ENCODE results near the gene IFI27L2. TPM values are rescaled to one million over a fixed set of nuclear protein-coding genes. Genes with fewer than 3 reads are reported as not detected.

IFI27L2 gene
- total RNA-seq, 1 experiment from 2014 or later = 28.6 TPM

DNA sequence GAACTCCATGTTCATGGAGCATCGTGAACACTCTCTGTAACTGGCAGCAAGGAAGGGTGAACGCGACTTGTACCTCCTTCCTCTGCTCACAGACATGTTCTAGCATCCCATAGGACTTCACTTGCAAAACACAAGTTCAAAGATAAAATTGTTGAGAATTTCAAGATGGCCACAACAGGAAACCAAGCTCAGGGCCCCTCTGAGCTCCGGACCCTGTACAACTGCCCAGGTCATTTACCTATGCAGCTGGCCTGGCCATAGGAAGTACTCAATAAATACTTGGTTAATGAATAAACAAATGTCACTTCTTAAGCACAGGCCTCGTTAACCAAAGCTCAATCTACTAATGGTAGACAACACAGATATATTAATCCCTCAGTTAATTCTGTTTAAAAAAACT, 33.1 kb upstream of the IFI27L2 start:
- TF ChIP-seq, protein P1, sequence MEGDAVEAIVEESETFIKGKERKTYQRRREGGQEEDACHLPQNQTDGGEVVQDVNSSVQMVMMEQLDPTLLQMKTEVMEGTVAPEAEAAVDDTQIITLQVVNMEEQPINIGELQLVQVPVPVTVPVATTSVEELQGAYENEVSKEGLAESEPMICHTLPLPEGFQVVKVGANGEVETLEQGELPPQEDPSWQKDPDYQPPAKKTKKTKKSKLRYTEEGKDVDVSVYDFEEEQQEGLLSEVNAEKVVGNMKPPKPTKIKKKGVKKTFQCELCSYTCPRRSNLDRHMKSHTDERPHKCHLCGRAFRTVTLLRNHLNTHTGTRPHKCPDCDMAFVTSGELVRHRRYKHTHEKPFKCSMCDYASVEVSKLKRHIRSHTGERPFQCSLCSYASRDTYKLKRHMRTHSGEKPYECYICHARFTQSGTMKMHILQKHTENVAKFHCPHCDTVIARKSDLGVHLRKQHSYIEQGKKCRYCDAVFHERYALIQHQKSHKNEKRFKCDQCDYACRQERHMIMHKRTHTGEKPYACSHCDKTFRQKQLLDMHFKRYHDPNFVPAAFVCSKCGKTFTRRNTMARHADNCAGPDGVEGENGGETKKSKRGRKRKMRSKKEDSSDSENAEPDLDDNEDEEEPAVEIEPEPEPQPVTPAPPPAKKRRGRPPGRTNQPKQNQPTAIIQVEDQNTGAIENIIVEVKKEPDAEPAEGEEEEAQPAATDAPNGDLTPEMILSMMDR (conservative IDR thresholded peaks at IDR 0.05) = no peak
- no peaks in the 10 kb centered on the region for H3K36me3 Mint-ChIP-seq (ENCODE audit: insufficient read depth in 1 of 3, low read depth in 3 of 3)

More for the DNA sequence above, 33.1 kb upstream of the IFI27L2 start:
- Histone ChIP-seq H4K20me1 (ENCODE audit: control insufficient read depth, insufficient read depth, insufficient read length) (no peaks in the 10 kb centered on the region), H2BK15ac (ENCODE audit: low read depth, low read length) (no peak overlapping the region), H3K79me2 (ENCODE audit: insufficient read depth, low read length) (no peaks in the 10 kb centered on the region), H3K18ac (ENCODE audit: insufficient read length, low read depth, low read length) (no peak overlapping the region), H3T11ph (ENCODE audit: low read length) (no peak overlapping the region), H4K91ac (ENCODE audit: insufficient read length, low read depth, low read length) (no peak overlapping the region), H3K4ac (ENCODE audit: low read depth, low read length) (no peak overlapping the region), H3K4me1 (ENCODE audit: insufficient read depth, low read length) (0 out of 2 replicates have a peak, but pooled peaks cover 2% of the 10 kb centered on the region), H2BK12ac (ENCODE audit: insufficient read length, low read depth, low read length) (no peak overlapping the region), H3K9me3 (ENCODE audit: control insufficient read depth, low read depth, low read length) (no peaks in the 10 kb centered on the region), H3K9ac (ENCODE audit: extremely low read depth, insufficient read length, low read length) (no peak overlapping the region), H3K4me2 (ENCODE audit: insufficient read depth, insufficient read length, low read length) (no peak overlapping the region), H2AFZ (ENCODE audit: low read length) (no peak overlapping the region), H4K5ac (ENCODE audit: insufficient read length, low read depth, low read length) (no peak overlapping the region), H4K8ac (replicated peaks; ENCODE audit: insufficient read length, low read depth, low read length) (no peak overlapping the region), H2AK5ac (ENCODE audit: insufficient read length, low read length) (no peak overlapping the region), H3K27me3 (ENCODE audit: insufficient read depth, low read length) (no peaks in the 10 kb centered on the region), H3K79me1 (ENCODE audit: insufficient read depth, low read depth, low read length, poor library complexity, severe bottlenecking) (no peaks in the 10 kb centered on the region), H3K56ac (ENCODE audit: insufficient read length, low read depth, low read length) (no peak overlapping the region), H2BK20ac (ENCODE audit: low read depth, low read length, poor library complexity, severe bottlenecking) (no peak overlapping the region), H3K23me2 (ENCODE audit: insufficient read length, low read depth, low read length, poor library complexity, severe bottlenecking) (no peaks in the 10 kb centered on the region), H3K27ac (ENCODE audit: insufficient read length, low read depth, low read length) (no peak overlapping the region), H3K14ac (ENCODE audit: insufficient read depth, low read length) (no peak overlapping the region), H2BK120ac (ENCODE audit: low read depth, low read length, poor library complexity, severe bottlenecking) (no peak overlapping the region), H3K23ac (ENCODE audit: insufficient read length, low read depth, low read length) (no peak overlapping the region), H2BK5ac (ENCODE audit: insufficient read length, low read length) (no peak overlapping the region)
- no peak for DNase-seq
- peaks cover 4% of the 10 kb centered on the region for H3K27me3 Mint-ChIP-seq (ENCODE audit: low read depth)
- H3K9me3 Mint-ChIP-seq = no peaks in the 10 kb centered on the region
- H3K27ac Mint-ChIP-seq = no peak overlapping the region
- no peak overlapping the region for H3K4me3 Mint-ChIP-seq
- peaks cover 20 to 24% of the 10 kb centered on the region in 2 experiments for H3K4me1 Mint-ChIP-seq
- no CpG with 5 or more reads among the region's 5 CpGs for WGBS (ENCODE audit: extremely low coverage, insufficient read length, low lambda C conversion rate)
